NCI-H2227 (cell line): ENCODE results near the gene ST6GALNAC5.

Source experiments
- DNase-seq: peaks from one replicate; lab custom pipeline; 2025; ENCODE audit not compliant: unreplicated experiment; lab: John Stamatoyannopoulos, UW

Gene ST6GALNAC5

GRCh38 chr1:76998582-76999223 lies 131.4 kb downstream of the ST6GALNAC5 start:
- DNase-seq, result no peak

GRCh38 chr1:77007675-77008074 lies 140.4 kb downstream of the ST6GALNAC5 start:
- no peak for DNase-seq

GRCh38 chr1:77010937-77011336 lies 143.7 kb downstream of the ST6GALNAC5 start:
- no peak for DNase-seq

- no peak for DNase-seq
These were observed 144.8 kb downstream of the ST6GALNAC5 start for GRCh38 chr1:77012066-77012465.

GRCh38 chr1:77014073-77014788 lies 147.0 kb downstream of the ST6GALNAC5 start:
- DNase-seq, result no peak

GRCh38 chr1:77015748-77016341 lies 148.6 kb downstream of the ST6GALNAC5 start:
- no peak for DNase-seq

- DNase-seq, result peak; percentile 42
These were observed 149.2 kb downstream of the ST6GALNAC5 start for GRCh38 chr1:77016386-77016985.

- DNase-seq, result no peak
These were observed 151.0 kb downstream of the ST6GALNAC5 start for GRCh38 chr1:77018311-77018710.

GRCh38 chr1:77018761-77019160 lies 151.5 kb downstream of the ST6GALNAC5 start:
- no peak for DNase-seq

- no peak for DNase-seq
These were observed 154.5 kb downstream of the ST6GALNAC5 start for GRCh38 chr1:77021732-77022131.

GRCh38 chr1:77024500-77024899 lies 157.2 kb downstream of the ST6GALNAC5 start:
- DNase-seq, result no peak

- no peak for DNase-seq
These were observed 158.3 kb downstream of the ST6GALNAC5 start for GRCh38 chr1:77025599-77025998.

- DNase-seq, result no peak
These were observed 158.9 kb downstream of the ST6GALNAC5 start for GRCh38 chr1:77026135-77026534.

- DNase-seq, result no peak
These were observed 159.4 kb downstream of the ST6GALNAC5 start for GRCh38 chr1:77026640-77027039.

GRCh38 chr1:77027847-77028246 lies 160.6 kb downstream of the ST6GALNAC5 start:
- no peak for DNase-seq

- no peak for DNase-seq
These were observed 163.3 kb downstream of the ST6GALNAC5 start for GRCh38 chr1:77030401-77031105.

GRCh38 chr1:77031106-77031662 lies 163.9 kb downstream of the ST6GALNAC5 start:
- peak; percentile 32 for DNase-seq

- DNase-seq, result no peak
These were observed 169.3 kb downstream of the ST6GALNAC5 start for GRCh38 chr1:77036560-77036959.

- no peak for DNase-seq
These were observed 169.8 kb downstream of the ST6GALNAC5 start for GRCh38 chr1:77037038-77037437.

GRCh38 chr1:77038000-77038399 lies 170.7 kb downstream of the ST6GALNAC5 start:
- DNase-seq, result no peak

- no peak for DNase-seq
These were observed 171.8 kb downstream of the ST6GALNAC5 start for GRCh38 chr1:77039111-77039510.
